Activated T-helper 1 cell treated with anti-CD3 and anti-CD28 coated beads, Interleukin-2, amount 50 U/mL, for 16 hours (primary cell): ENCODE measurements around the gene RTL1.

Source experiments
- DNase-seq, 2 donors: peaks; one replicate each; pipeline ENCODE4 v3.0.0-alpha.2; 2020; ENCODE audit warnings: low read depth in 1 of 2, low spot score in 1 of 2

RTL1 gene

GRCh38 chr14:100851946-100852620, 51.4 kb downstream of the RTL1 start:
- no peak for DNase-seq

- no peak for DNase-seq
These were observed 52.0 kb downstream of the RTL1 start for GRCh38 chr14:100851586-100851916.

GRCh38 chr14:100850841-100851585, 52.5 kb downstream of the RTL1 start:
- peak; percentile 64 to 68 for DNase-seq

GRCh38 chr14:100849115-100849781, 54.3 kb downstream of the RTL1 start:
- DNase-seq: no peak

GRCh38 chr14:100846309-100846859, 57.1 kb downstream of the RTL1 start:
- no peak for DNase-seq

- no peak for DNase-seq
These were observed 58.2 kb downstream of the RTL1 start for GRCh38 chr14:100845341-100845740.

GRCh38 chr14:100844846-100845245, 58.7 kb downstream of the RTL1 start:
- no peak for DNase-seq

- DNase-seq: no peak
These were observed 59.1 kb downstream of the RTL1 start for GRCh38 chr14:100844421-100844820.

- no peak for DNase-seq
These were observed 59.5 kb downstream of the RTL1 start for GRCh38 chr14:100844082-100844408.

GRCh38 chr14:100842799-100843198, 60.7 kb downstream of the RTL1 start:
- DNase-seq: no peak

GRCh38 chr14:100841761-100842403, 61.6 kb downstream of the RTL1 start:
- no peak for DNase-seq

GRCh38 chr14:100841066-100841760, 62.3 kb downstream of the RTL1 start:
- no peak for DNase-seq

- DNase-seq: no peak
These were observed 63.0 kb downstream of the RTL1 start for GRCh38 chr14:100840286-100841065.

- no peak for DNase-seq
These were observed 63.8 kb downstream of the RTL1 start for GRCh38 chr14:100839681-100840111.

GRCh38 chr14:100839315-100839585, 64.3 kb downstream of the RTL1 start:
- DNase-seq: no peak

- DNase-seq: no peak
These were observed 64.8 kb downstream of the RTL1 start for GRCh38 chr14:100838493-100839314.

- no peak for DNase-seq
These were observed 65.6 kb downstream of the RTL1 start for GRCh38 chr14:100837805-100838350.

GRCh38 chr14:100836941-100837804, 66.3 kb downstream of the RTL1 start:
- DNase-seq: no peak
